HG03045 (cell line): ENCODE results near the gene ICAM4.
A peak's percentile ranks its signal among the peaks of the same experiment; 100 is the strongest.

Experiments
- ATAC-seq: cut with Tn5 transposase; IDR thresholded peaks from one replicate; pipeline ENCODE4 v1.9.1; 2021; ENCODE audit warnings: mild to moderate bottlenecking, moderate library complexity; ENCODE audit not compliant: unreplicated experiment

The ICAM4 gene

DNA sequence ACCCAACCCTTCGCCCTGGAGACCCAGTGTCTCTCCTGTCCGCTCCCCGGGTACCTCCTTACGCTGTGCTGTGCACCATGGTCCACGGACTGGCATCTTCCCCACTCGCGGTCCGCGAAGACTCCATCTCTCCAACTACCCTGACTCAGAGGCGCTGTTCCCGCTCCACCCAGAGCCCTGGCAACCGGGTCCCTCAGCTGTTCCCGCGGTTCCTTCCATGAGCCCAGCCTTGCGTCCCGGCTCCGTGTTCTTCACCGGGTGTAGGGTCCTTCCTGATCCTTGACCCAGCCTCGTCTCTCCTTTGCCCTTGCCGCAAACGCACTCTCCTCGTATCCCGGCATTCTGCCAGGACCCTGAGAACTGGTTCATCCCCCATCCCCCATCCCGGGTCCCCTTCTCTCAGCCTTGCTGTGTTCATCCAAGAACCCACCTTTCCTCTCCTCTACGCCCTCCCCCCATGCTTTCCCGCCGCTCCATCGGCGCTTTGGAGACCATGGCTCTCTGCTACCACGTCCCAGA lies 3.7 kb downstream of the ICAM4 start:
- ATAC-seq: no peak

DNA sequence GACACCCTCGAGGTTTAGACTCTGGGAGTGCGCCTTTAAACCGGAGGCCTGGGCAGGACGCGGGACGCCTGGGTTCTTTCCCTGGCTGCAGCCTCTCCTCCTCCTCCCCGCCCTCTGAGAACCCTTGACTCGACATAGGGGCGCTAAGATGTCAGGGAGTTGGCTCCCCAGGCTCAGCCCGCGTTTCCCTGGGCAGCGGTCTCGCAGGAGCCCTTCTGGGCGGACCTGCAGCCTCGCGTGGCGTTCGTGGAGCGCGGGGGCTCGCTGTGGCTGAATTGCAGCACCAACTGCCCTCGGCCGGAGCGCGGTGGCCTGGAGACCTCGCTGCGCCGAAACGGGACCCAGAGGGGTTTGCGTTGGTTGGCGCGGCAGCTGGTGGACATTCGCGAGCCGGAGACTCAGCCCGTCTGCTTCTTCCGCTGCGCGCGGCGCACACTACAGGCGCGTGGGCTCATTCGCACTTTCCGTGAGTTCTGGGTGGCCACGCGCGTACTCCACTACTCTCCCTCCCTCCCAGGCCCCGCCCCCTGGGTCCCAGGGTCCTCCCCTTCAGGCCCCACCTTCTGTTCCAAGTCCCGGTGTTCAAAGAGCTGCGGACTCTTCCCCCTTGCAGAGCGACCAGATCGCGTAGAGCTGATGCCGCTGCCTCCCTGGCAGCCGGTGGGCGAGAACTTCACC lies 4.3 kb downstream of the ICAM4 start:
- no peak for ATAC-seq

DNA sequence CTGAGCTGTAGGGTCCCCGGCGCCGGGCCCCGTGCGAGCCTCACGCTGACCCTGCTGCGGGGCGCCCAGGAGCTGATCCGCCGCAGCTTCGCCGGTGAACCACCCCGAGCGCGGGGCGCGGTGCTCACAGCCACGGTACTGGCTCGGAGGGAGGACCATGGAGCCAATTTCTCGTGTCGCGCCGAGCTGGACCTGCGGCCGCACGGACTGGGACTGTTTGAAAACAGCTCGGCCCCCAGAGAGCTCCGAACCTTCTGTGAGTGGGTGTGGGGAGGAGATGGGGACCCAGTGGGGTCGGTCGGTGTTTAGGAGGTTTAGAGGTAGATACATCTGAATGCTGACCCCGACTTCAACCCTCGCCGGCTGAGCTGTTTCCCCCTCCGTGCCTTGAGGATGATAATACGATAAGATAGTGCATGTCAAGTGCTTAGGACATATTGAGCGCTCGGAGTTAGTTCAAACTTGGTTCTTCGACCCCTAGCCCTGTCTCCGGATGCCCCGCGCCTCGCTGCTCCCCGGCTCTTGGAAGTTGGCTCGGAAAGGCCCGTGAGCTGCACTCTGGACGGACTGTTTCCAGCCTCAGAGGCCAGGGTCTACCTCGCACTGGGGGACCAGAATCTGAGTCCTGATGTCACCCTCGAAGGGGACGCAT lies 4.9 kb downstream of the ICAM4 start:
- no peak for ATAC-seq

GRCh38 chr19:10292206-10292788 lies 5.5 kb downstream of the ICAM4 start:
- ATAC-seq: peak; percentile 39

- no peak for ATAC-seq
Measured at GRCh38 chr19:10292789-10293636, 6.3 kb downstream of the ICAM4 start.

DNA sequence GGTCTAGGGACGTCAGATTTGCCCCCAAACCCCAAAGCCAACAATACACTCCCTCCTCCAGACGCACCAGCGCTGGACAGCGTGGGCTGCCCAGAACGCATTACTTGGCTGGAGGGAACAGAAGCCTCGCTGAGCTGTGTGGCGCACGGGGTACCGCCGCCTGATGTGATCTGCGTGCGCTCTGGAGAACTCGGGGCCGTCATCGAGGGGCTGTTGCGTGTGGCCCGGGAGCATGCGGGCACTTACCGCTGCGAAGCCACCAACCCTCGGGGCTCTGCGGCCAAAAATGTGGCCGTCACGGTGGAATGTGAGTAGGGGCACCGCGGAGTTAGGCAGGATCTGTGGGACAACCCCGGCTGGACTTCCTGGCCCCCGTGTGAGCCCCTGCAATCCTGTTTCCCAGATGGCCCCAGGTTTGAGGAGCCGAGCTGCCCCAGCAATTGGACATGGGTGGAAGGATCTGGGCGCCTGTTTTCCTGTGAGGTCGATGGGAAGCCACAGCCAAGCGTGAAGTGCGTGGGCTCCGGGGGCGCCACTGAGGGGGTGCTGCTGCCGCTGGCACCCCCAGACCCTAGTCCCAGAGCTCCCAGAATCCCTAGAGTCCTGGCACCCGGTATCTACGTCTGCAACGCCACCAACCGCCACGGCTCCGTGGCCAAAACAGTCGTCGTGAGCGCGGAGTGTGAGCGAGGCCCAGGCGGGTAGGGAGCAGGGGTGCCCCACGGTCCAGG lies 7.0 kb downstream of the ICAM4 start:
- ATAC-seq: no peak

GRCh38 chr19:10294368-10294697 lies 7.6 kb downstream of the ICAM4 start:
- ATAC-seq: no peak

- ATAC-seq: no peak
Measured at GRCh38 chr19:10295305-10295846, 8.6 kb downstream of the ICAM4 start.

DNA sequence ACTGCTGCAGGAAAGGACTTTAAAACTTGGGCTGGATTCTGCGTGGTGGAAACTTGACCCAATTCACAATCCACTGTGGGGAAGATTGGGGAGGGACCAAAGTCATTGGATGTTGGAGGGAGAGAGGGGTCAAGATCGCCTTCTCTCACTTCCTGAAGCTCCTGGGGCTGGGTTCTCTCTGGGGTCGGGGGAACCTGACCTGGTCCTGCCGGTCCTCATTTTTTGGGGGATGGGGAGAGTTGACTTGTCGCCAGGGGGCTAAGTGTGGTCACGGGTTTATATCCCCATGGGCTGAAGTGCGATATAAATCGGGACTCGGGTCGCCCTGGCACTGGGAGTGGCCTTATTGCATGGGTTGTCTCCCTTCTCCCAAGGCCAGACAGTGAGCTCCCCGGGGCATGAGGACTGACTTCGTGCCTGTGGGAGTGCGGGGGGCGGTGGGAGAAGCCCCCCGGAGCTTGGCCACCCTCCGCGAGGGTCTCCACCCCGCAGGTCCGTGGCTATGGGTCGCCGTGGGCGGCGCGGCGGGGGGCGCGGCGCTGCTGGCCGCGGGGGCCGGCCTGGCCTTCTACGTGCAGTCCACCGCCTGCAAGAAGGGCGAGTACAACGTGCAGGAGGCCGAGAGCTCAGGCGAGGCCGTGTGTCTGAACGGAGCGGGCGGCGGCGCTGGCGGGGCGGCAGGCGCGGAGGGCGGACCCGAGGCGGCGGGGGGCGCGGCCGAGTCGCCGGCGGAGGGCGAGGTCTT lies 9.3 kb downstream of the ICAM4 start:
- ATAC-seq: no peak

DNA sequence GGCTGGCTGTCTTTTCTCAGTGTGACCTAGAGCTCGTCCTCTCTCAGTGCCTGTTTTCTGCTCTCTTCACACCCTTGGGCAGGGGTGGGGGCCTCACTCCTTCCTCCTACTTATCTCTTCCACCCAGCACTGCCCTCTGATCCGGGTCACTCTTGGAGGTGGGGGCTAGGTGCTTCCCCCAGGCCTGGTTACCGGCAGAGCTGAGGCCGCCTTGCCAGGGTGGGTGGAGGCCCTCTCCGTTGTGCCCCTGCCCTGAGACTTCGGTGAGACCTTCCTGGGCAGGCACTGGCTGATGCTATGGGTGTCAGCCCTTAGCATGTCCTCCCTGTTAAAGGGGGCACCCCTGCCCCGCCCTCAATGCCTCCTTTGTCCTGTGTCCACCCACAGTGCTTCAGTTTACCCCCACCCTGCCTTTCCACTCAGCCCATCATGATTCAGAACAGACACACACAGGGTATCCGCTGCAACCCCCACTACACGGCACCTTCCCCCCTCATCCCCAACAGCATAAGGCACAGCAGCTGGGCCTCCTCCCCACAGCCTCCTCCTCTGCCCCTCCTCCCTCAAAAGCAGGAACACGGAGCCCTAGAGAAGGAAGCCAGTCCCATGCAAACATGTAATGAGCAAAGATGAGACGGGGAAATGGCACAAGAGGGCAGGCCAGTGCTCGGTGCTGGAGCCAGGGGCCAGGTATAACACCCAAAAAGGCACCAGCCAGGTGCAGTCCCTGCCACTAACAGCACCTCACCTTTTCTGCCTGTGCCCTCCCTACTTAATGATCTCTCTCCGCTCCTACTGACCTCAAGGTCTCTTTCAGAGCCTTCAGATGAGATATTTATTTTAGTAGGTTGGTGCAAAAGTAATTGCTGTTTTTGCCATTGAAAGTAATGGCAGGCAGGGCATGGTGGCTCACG lies 13.0 kb downstream of the ICAM4 start:
- ATAC-seq: no peak

GRCh38 chr19:10305139-10305806 lies 18.5 kb downstream of the ICAM4 start:
- ATAC-seq: no peak

DNA sequence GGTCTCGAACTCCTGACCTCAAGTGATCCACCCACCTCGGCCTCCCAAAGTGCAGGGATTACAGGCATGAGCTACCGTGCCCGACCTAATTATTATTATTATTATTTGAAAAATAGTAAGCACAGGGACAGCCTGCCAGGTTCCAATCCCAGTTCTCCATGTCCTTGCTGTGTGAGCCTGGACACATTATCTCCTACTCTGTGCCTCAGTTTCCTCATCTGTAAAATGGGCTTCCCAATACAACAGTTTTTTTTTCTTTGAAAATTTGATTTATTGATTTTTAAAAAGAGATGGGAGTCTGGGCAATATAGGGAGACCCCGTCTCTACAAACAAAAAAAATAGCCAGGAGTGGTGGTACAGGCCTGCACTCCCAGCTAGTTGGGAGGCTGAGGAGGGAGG lies 19.6 kb downstream of the ICAM4 start:
- ATAC-seq: no peak

DNA sequence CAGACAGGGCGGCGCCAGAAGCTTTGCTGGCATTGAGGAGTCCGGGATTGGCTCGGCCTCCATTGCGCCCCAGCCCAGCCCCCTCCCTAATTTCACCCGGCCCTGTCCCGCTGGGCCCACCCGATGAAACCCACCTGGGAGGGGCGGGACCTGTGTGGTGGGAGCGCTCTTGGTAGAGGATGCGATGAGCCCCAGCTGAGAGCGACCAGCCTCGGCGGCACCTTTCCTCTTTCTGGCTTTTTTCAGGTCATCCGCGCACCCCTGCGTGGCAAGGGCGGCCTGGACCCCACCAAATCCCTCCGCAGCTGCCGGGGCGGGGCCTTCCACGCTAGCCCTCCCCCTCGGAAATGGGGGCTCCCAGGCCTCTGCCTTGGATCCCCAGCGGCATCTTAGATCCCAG lies 22.7 kb downstream of the ICAM4 start, which contains the start of gene ZGLP1:
TSS of gene ZGLP1 (minus strand) at position 393 of the 400 bp plus-strand sequence.
- ATAC-seq: no peak

- ATAC-seq: peak; percentile 64
Measured at GRCh38 chr19:10315335-10316214, 28.8 kb downstream of the ICAM4 start, which contains the start of gene FDX2. TSS of gene FDX2 (minus strand) at chr19:10316015. CDS start at chr19:10315996, 19 bp downstream.

- ATAC-seq: no peak
Measured at GRCh38 chr19:10316229-10317044, 29.7 kb downstream of the ICAM4 start.
